ENCODE data around the gene PSME1. TPM values are rescaled to one million over a fixed set of nuclear protein-coding genes. Genes with fewer than 3 reads are reported as not detected.

The PSME1 gene
- total RNA-seq, 1 experiment from 2014 or later = 76.8 TPM

GRCh38 chr14:24114532-24115421, 21.2 kb upstream of the PSME1 start, which contains the start of the genes DCAF11 and NRL (continued):
- peak; percentile 80; the same call in 1 of the 2 replicates for TF ChIP-seq FOXP4 (CRISPR knock-in tag; IDR thresholded peaks at IDR 0.05)
- no peak for TF ChIP-seq JAZF1 (CRISPR knock-in tag; IDR thresholded peaks at IDR 0.05)
- no peak for TF ChIP-seq MLX (CRISPR knock-in tag; IDR thresholded peaks at IDR 0.05)
- no peak for TF ChIP-seq CBFB (CRISPR knock-in tag; IDR thresholded peaks at IDR 0.05; ENCODE audit: low read depth)
- TF ChIP-seq PREB (CRISPR knock-in tag; IDR thresholded peaks at IDR 0.05; ENCODE audit: borderline replicate concordance) = peak; percentile 90; the same call in 1 of the 2 replicates
- peak; percentile 92 for TF ChIP-seq GABPB1 (CRISPR knock-in tag; IDR thresholded peaks at IDR 0.05)
- no peak for TF ChIP-seq GRHL2 (CRISPR knock-in tag; IDR thresholded peaks at IDR 0.05; ENCODE audit: insufficient replicate concordance, severe bottlenecking)
- no peak for TF ChIP-seq TCF7 (CRISPR knock-in tag; IDR thresholded peaks at IDR 0.05; ENCODE audit: low read depth)
- TF ChIP-seq ZNF425 (CRISPR knock-in tag; conservative IDR thresholded peaks at IDR 0.05) = no peak
- TF ChIP-seq ZNF512 (CRISPR knock-in tag; IDR thresholded peaks at IDR 0.05; ENCODE audit: borderline replicate concordance) = no peak
- no peak for TF ChIP-seq ZNF281 (CRISPR knock-in tag; IDR thresholded peaks at IDR 0.05)
- TF ChIP-seq SMAD3 (CRISPR knock-in tag; IDR thresholded peaks at IDR 0.05; ENCODE audit: borderline replicate concordance) = 0 out of 2 replicates have a peak, but pooled peaks have one; percentile 57
- TF ChIP-seq NR2C2 (CRISPR knock-in tag; IDR thresholded peaks at IDR 0.05) = no peak
- TF ChIP-seq NR3C1 (CRISPR knock-in tag; conservative IDR thresholded peaks at IDR 0.05; ENCODE audit: low read depth) = no peak
- no peak for TF ChIP-seq AFF4 (CRISPR knock-in tag; IDR thresholded peaks at IDR 0.05; ENCODE audit: borderline replicate concordance)
- TF ChIP-seq ZMAT4 (CRISPR knock-in tag; IDR thresholded peaks at IDR 0.05) = no peak
- no peak for TF ChIP-seq IRF2 (CRISPR knock-in tag; IDR thresholded peaks at IDR 0.05; ENCODE audit: borderline replicate concordance, low read depth)
- TF ChIP-seq E2F4 (CRISPR knock-in tag; IDR thresholded peaks at IDR 0.05; ENCODE audit: borderline replicate concordance, low read depth) = no peak

Data from WTC11 (cell line).